Prostate gland (tissue), 2 donors: ENCODE results near the gene TMEM212.

ENCODE experiments used
- POLR2A ChIP-seq: fragments of 450-650 bp; IDR thresholded peaks from one replicate; pipeline ENCODE4 v1.6.1; 2016; ENCODE audit warnings: antibody characterized with exemption, mild to moderate bottlenecking
- POLR2AphosphoS5 ChIP-seq: sonication (generic); formaldehyde crosslinking; IDR thresholded peaks from one replicate; pipeline ENCODE4 v1.6.1; 2017; ENCODE audit warnings: antibody characterized with exemption
- TF ChIP-seq, protein P1 (sequence below), 4 experiments: fragments of 200-600 bp in 2 of 4; fragments of 450-650 bp in 2 of 4; sonication (generic) in 2 of 4; IDR thresholded peaks; 1 replicate in 3 of 4; 2 replicates in 1 of 4; pipeline ENCODE4 v1.5.1; 2016 to 2019; ENCODE audit warnings: antibody characterized with exemption in 4 of 4, mild to moderate bottlenecking in 2 of 4, moderate library complexity in 2 of 4

DNA sequence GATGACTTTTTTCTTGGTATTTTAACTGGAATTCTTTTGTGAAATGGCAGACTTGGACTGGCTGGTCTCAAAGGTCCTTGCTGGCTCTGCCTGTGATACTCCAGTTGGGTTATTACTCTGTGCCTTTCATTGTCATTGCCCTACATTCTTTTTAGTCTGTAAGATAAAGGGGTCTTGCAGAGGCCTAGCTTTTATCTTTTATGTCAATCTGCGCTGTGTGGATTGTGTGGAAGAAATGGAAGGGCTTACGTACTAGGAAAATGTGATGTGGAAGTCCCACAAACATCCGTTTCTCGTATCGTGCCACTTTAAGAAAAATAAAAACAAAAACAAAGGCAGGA, 8.7 kb upstream of the TMEM212 start:
- TF ChIP-seq, protein P1, sequence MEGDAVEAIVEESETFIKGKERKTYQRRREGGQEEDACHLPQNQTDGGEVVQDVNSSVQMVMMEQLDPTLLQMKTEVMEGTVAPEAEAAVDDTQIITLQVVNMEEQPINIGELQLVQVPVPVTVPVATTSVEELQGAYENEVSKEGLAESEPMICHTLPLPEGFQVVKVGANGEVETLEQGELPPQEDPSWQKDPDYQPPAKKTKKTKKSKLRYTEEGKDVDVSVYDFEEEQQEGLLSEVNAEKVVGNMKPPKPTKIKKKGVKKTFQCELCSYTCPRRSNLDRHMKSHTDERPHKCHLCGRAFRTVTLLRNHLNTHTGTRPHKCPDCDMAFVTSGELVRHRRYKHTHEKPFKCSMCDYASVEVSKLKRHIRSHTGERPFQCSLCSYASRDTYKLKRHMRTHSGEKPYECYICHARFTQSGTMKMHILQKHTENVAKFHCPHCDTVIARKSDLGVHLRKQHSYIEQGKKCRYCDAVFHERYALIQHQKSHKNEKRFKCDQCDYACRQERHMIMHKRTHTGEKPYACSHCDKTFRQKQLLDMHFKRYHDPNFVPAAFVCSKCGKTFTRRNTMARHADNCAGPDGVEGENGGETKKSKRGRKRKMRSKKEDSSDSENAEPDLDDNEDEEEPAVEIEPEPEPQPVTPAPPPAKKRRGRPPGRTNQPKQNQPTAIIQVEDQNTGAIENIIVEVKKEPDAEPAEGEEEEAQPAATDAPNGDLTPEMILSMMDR (IDR thresholded peaks at IDR 0.05): no peak
- TF ChIP-seq POLR2A: no peak
- TF ChIP-seq POLR2AphosphoS5: no peak
